IPS DF 4.7 (cell line): ENCODE measurements around the gene TOX4.
"Not testable (repeated sequence)": the region's sequence is repeated elsewhere in the genome, so short reads cannot be mapped to it uniquely, and the experiment has no call there.

Experiments
- DNase-seq: peaks from one replicate; pipeline ENCODE4 v3.0.0-alpha.2; 2013; ENCODE audit warnings: low spot score; ENCODE audit errors: extremely low read depth

The TOX4 gene

GRCh38 chr14:21534576-21534975 is 57.6 kb downstream of the TOX4 start:
- peak; percentile 90 for DNase-seq

GRCh38 chr14:21535545-21536417 is 58.8 kb downstream of the TOX4 start:
- no peak for DNase-seq

DNA sequence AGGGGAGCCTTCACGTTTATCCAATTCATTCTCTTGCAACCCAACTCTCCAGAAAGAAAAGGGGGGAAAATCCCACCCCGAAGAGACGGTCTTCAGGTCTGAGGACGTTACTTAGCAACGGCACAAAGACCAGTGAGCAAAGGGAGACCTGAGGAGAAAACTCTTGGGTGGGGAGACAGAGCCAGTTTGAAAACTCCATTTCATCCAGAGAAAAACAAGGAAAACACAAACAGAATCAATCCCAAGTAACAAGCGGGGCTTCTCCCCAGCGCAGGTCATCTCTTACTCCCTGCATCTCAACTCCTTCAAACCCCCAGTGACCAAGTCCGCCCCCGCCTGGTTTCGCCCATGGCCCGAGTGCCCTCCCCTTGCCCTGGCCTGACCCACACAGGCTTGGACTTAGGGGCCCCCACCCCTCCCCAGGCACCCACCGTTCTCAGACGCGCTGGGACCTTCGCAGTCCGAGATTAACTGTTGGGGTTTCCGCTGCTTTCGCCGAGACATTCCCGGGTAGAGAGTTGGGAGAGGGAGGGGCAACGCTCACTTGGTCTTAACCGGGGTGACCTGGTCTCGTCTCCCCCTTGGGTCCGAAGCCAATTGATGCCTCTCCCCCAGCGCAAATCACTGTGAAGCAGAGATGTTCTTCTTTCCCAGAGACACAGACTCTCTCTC is 59.6 kb downstream of the TOX4 start:
- DNase-seq = no peak

GRCh38 chr14:21537090-21537424 is 60.1 kb downstream of the TOX4 start:
- no peak for DNase-seq

DNA sequence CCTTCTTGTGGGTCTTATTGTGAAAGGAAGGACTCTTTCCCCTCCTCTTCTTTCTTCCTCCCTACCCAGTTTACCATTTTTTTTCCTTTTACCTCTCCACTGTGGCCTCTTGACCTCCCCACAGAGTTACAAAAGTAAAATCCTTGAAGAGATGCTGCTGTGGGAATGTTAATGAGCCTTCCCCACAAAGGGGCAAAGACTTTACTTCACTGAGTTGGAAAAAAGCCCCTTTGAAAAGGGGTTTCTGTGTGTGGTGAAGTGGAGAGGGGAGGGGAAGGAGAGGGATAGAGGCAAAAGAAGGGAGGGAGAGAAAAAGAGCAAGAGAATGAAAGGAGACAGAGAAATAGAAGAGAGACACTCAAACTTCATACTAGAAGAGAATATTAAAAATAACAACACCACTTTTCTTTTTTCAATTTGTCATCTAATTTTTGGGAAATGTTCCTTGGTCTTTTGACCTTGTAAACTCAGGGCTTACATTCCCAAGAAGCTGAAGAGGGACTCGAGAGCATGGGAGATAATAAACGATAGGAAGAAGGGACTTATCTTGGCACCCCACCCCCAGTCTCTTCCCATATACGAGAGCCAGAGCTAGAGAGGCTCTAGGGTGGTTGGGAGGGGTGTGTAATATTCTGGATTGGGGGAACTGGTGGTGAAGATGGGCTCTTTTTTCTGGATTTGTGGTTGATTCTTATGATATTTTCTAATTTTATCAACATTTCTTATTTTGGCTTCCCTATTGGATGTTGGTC is 62.4 kb downstream of the TOX4 start:
- no peak for DNase-seq

GRCh38 chr14:21541413-21542074 is 64.5 kb downstream of the TOX4 start:
- DNase-seq = no peak

DNA sequence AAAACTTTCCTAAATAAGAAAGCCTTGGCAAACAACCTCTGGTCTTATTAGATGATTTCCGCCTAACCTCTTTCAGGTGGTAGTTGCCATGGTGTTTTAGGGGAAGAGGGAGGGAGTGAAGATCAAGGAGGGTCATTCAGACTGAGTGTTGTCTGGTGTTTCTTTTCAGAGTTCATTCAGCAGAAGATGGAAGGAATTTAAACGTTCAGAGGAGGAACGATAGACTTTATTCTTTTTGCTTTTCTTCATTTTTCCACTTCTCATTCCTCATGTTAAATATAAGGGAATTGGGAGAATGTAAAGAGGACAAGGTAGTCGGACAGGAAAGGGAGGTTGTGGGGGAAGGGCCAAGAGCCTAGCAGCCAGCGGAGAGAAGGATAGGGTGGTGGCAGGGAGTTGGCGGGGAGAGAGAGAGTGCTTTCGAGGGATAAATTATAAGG is 66.5 kb downstream of the TOX4 start:
- no peak for DNase-seq

DNA sequence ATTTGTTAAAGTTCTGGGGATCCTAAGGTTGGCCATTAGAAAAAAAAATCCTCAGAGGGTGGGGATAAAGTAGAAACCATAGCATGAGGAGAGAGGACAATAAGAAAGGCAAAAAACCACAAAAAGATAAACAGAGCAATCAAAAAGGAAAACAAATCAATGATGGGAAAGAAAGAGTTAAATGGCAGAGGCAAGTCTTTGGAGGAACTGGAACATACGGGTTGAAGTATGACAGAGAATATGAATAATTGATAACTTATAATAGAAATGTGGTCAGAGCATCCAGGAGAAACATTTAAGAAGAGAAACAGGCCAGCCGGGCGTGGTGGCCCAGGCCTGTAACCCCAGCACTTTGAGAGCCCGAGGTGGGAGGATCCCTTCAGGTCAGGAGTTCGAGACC is 67.0 kb downstream of the TOX4 start:
- no peak for DNase-seq

- not testable (repeated sequence) for DNase-seq
Measured at GRCh38 chr14:21544588-21544987, 67.6 kb downstream of the TOX4 start.
